Astrocyte (in vitro differentiated cells and primary cell): ENCODE data around the gene ZFYVE28. TPM values are rescaled to one million over a fixed set of nuclear protein-coding genes. Genes with fewer than 3 reads are reported as not detected.

ENCODE experiments used
- DNase-seq: peaks from one replicate; pipeline ENCODE4 v3.0.0-alpha.2; 2010; ENCODE audit warnings: low read depth
- FAIRE-seq: peaks from 2 replicates; lab custom pipeline; 2011; peaks lifted over from hg19 to GRCh38; lab: Jason Lieb, UNC
- H2AFZ ChIP-seq: 2 replicates; pipeline ENCODE4 v1.6.0; 2012; ENCODE audit warnings: low read depth, low read length, inconsistent platforms
- H3K27ac ChIP-seq: 2 replicates; pipeline ENCODE4 v1.5.1; 2011; ENCODE audit warnings: low read depth, low read length, inconsistent platforms
- H3K27me3 ChIP-seq: 2 replicates; pipeline ENCODE4 v1.6.0; 2011; ENCODE audit warnings: low read length, inconsistent platforms; ENCODE audit not compliant: insufficient read depth
- H3K36me3 ChIP-seq: 2 replicates; pipeline ENCODE4 v1.5.1; 2011; ENCODE audit warnings: low read length, inconsistent platforms; ENCODE audit not compliant: insufficient read depth
- H3K4me1 ChIP-seq: 2 replicates; pipeline ENCODE4 v1.5.1; 2011; ENCODE audit warnings: low read length, inconsistent platforms; ENCODE audit not compliant: insufficient read depth
- H3K4me2 ChIP-seq: 2 replicates; pipeline ENCODE4 v1.6.0; 2012; ENCODE audit warnings: low read length, inconsistent platforms
- H3K4me3 ChIP-seq: 2 replicates; pipeline ENCODE4 v1.5.1; 2011; ENCODE audit warnings: low read depth, mild to moderate bottlenecking, low read length, inconsistent platforms; ENCODE audit not compliant: insufficient read depth
- H3K79me2 ChIP-seq: 2 replicates; pipeline ENCODE4 v1.6.0; 2012; ENCODE audit warnings: mild to moderate bottlenecking, low read length, inconsistent platforms; ENCODE audit not compliant: insufficient read depth
- H3K9ac ChIP-seq: 2 replicates; pipeline ENCODE4 v1.6.0; 2012; ENCODE audit warnings: mild to moderate bottlenecking, low read length, inconsistent platforms
- H3K9me3 ChIP-seq: 2 replicates; pipeline ENCODE4 v1.5.1; 2012; ENCODE audit warnings: low read depth, mild to moderate bottlenecking, low read length, inconsistent platforms; ENCODE audit not compliant: insufficient read depth
- H4K20me1 ChIP-seq: 2 replicates; pipeline ENCODE4 v1.6.0; 2012; ENCODE audit warnings: low read length, inconsistent platforms; ENCODE audit not compliant: insufficient read depth
- H3K27ac Mint-ChIP-seq: one replicate; pipeline ENCODE4 v1.8.0; 2021; ENCODE audit warnings: mild to moderate bottlenecking, mixed read lengths; ENCODE audit not compliant: unreplicated experiment
- H3K27me3 Mint-ChIP-seq: one replicate; pipeline ENCODE4 v1.8.0; 2021; ENCODE audit warnings: low read depth, mixed read lengths; ENCODE audit not compliant: unreplicated experiment
- H3K36me3 Mint-ChIP-seq: one replicate; pipeline ENCODE4 v1.8.0; 2021; ENCODE audit warnings: low read depth, mixed read lengths; ENCODE audit not compliant: unreplicated experiment
- H3K4me1 Mint-ChIP-seq: one replicate; pipeline ENCODE4 v1.8.0; 2021; ENCODE audit warnings: low read depth, mixed read lengths; ENCODE audit not compliant: unreplicated experiment
- H3K4me3 Mint-ChIP-seq: one replicate; pipeline ENCODE4 v1.8.0; 2021; ENCODE audit warnings: mild to moderate bottlenecking, moderate library complexity, mixed read lengths; ENCODE audit not compliant: unreplicated experiment
- H3K9me3 Mint-ChIP-seq: one replicate; pipeline ENCODE4 v1.8.0; 2021; ENCODE audit warnings: mild to moderate bottlenecking, mixed read lengths; ENCODE audit not compliant: unreplicated experiment
- EZH2 ChIP-seq: IDR thresholded peaks from 2 replicates; pipeline ENCODE4 v1.6.1; 2012; ENCODE audit warnings: mild to moderate bottlenecking, low read length, inconsistent platforms; ENCODE audit not compliant: insufficient read depth
- total RNA-seq: library from RNA; stranded (reverse); gene quantifications from 2 replicates; pipeline ENCODE4 v1.2.1, GENCODE V29; 2021
- TF ChIP-seq, protein P1 (sequence below): IDR thresholded peaks from 2 replicates; pipeline ENCODE4 v1.5.1; 2011; ENCODE audit warnings: low read depth, mild to moderate bottlenecking, inconsistent platforms, low read length, moderate library complexity; ENCODE audit not compliant: insufficient read depth

ZFYVE28 gene
- total RNA-seq, 1 donor from 2014 or later = 0.68 TPM

GRCh38 chr4:2450394-2451035, 32.1 kb upstream of the ZFYVE28 start:
- H3K27me3 Mint-ChIP-seq = peaks cover 35% of the 10 kb centered on the region
- Histone ChIP-seq H3K4me3 (no peak overlapping the region), H2AFZ (no peak overlapping the region), H3K27ac (no peak overlapping the region), H3K36me3 (no peaks in the 10 kb centered on the region), H3K4me2 (no peak overlapping the region), H3K79me2 (no peaks in the 10 kb centered on the region), H3K4me1 (no peaks in the 10 kb centered on the region), H3K27me3 (peaks cover 7% of the 10 kb centered on the region), H4K20me1 (no peaks in the 10 kb centered on the region), H3K9ac (no peak overlapping the region), H3K9me3 (no peaks in the 10 kb centered on the region)
- H3K4me3 Mint-ChIP-seq = no peak overlapping the region
- no peak overlapping the region for H3K27ac Mint-ChIP-seq
- no peak for TF ChIP-seq EZH2
- TF ChIP-seq, protein P1, sequence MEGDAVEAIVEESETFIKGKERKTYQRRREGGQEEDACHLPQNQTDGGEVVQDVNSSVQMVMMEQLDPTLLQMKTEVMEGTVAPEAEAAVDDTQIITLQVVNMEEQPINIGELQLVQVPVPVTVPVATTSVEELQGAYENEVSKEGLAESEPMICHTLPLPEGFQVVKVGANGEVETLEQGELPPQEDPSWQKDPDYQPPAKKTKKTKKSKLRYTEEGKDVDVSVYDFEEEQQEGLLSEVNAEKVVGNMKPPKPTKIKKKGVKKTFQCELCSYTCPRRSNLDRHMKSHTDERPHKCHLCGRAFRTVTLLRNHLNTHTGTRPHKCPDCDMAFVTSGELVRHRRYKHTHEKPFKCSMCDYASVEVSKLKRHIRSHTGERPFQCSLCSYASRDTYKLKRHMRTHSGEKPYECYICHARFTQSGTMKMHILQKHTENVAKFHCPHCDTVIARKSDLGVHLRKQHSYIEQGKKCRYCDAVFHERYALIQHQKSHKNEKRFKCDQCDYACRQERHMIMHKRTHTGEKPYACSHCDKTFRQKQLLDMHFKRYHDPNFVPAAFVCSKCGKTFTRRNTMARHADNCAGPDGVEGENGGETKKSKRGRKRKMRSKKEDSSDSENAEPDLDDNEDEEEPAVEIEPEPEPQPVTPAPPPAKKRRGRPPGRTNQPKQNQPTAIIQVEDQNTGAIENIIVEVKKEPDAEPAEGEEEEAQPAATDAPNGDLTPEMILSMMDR = no peak
- no peaks in the 10 kb centered on the region for H3K4me1 Mint-ChIP-seq
- H3K36me3 Mint-ChIP-seq = no peaks in the 10 kb centered on the region
- FAIRE-seq (no peak), DNase-seq (no peak)
- H3K9me3 Mint-ChIP-seq = no peaks in the 10 kb centered on the region

DNA sequence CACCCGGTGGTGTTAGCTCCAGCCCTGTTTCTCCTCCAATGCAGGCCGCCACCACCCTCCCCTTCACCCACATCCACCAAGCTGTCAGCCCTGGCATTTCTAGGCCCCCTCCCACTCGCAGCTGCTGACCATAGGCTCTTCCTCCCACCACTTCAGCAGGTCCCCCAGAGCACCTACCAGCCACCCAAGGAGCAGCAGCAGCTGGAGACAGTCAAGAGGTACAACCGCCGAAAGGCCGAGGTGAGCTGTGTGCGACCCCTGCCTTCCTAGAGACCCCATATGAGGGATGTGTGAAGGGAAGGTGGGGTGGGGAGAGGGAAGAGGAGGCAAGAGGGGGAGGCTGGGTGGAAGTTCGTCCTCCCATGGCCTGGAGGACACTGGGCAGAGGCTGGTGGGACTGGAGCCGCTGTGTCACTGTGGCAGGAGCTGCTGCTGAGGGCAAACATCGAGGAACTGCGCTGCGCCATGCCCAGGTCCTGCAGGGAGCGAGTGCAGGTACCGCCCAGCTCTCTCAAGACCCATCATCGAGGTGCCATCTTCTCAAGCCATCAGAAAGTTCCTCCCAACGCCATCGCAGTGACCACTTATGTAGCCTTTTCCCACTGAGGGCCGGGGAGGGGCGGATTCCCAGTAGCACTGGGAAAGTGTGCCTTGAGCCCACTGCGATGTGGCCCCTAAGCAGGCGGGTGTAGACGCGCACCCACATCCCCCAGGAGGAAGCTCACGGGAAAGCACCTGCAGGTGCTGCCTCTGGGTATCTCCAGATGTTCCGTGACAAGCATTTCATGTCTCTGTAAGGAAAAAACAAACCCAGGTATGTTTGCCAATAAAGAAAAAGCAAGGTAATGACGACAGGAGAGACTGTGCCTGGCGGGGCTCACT, 31.3 kb upstream of the ZFYVE28 start:
- no peak for DNase-seq
- peaks cover 7% of the 10 kb centered on the region for H3K27me3 ChIP-seq
- no peak overlapping the region for H2AFZ ChIP-seq
- no peaks in the 10 kb centered on the region for H3K4me1 ChIP-seq
- no peak for FAIRE-seq
- Mint-ChIP-seq H3K27me3 (peaks cover 36% of the 10 kb centered on the region), H3K36me3 (no peaks in the 10 kb centered on the region), H3K4me3 (no peak overlapping the region), H3K4me1 (no peaks in the 10 kb centered on the region), H3K9me3 (no peaks in the 10 kb centered on the region), H3K27ac (no peak overlapping the region)
- no peaks in the 10 kb centered on the region for H3K36me3 ChIP-seq
- no peaks in the 10 kb centered on the region for H3K79me2 ChIP-seq
- H3K4me3 ChIP-seq = no peak overlapping the region
- TF ChIP-seq, protein P1 = no peak
- TF ChIP-seq EZH2 = no peak
- no peaks in the 10 kb centered on the region for H3K9me3 ChIP-seq
- no peak overlapping the region for H3K9ac ChIP-seq
- H3K4me2 ChIP-seq = no peak overlapping the region
- no peak overlapping the region for H3K27ac ChIP-seq
- no peaks in the 10 kb centered on the region for H4K20me1 ChIP-seq
